Chondrocyte (in vitro differentiated cells): ENCODE results near the gene PACS2. TPM values are rescaled to one million over a fixed set of nuclear protein-coding genes. Genes with fewer than 3 reads are reported as not detected.

Experiments used
- DNase-seq: peaks from one replicate; pipeline ENCODE4 v3.0.0; 2021; ENCODE audit warnings: mixed read lengths, low spot score
- H3K27ac Mint-ChIP-seq: one replicate; pipeline ENCODE4 v1.8.0; 2021; ENCODE audit warnings: mild to moderate bottlenecking, moderate library complexity, mixed read lengths; ENCODE audit not compliant: unreplicated experiment
- H3K27me3 Mint-ChIP-seq: 2 replicates; pipeline ENCODE4 v1.8.0; 2021; ENCODE audit warnings: low read depth, mixed read lengths
- H3K36me3 Mint-ChIP-seq: 2 replicates; pipeline ENCODE4 v1.8.0; 2021; ENCODE audit warnings: low read depth, mixed read lengths
- H3K4me1 Mint-ChIP-seq: 2 replicates; pipeline ENCODE4 v1.8.0; 2021; ENCODE audit warnings: low read depth, mild to moderate bottlenecking, mixed read lengths
- H3K4me3 Mint-ChIP-seq: one replicate; pipeline ENCODE4 v1.8.0; 2021; ENCODE audit warnings: mild to moderate bottlenecking, moderate library complexity, mixed read lengths; ENCODE audit not compliant: unreplicated experiment
- H3K9me3 Mint-ChIP-seq: 2 replicates; pipeline ENCODE4 v1.8.0; 2021; ENCODE audit warnings: low read depth, mixed read lengths
- total RNA-seq: library from RNA; stranded (reverse); gene quantifications from 3 replicates; pipeline ENCODE4 v1.2.1, GENCODE V29; 2021
- TF ChIP-seq, protein P1 (sequence below): fragments of 200-600 bp; sonication (generic); IDR thresholded peaks from 2 replicates; pipeline ENCODE4 v1.5.0; 2021; ENCODE audit warnings: antibody characterized with exemption, mild to moderate bottlenecking, moderate library complexity

PACS2 gene
- total RNA-seq, 1 donor from 2014 or later: 82.6 TPM

DNA sequence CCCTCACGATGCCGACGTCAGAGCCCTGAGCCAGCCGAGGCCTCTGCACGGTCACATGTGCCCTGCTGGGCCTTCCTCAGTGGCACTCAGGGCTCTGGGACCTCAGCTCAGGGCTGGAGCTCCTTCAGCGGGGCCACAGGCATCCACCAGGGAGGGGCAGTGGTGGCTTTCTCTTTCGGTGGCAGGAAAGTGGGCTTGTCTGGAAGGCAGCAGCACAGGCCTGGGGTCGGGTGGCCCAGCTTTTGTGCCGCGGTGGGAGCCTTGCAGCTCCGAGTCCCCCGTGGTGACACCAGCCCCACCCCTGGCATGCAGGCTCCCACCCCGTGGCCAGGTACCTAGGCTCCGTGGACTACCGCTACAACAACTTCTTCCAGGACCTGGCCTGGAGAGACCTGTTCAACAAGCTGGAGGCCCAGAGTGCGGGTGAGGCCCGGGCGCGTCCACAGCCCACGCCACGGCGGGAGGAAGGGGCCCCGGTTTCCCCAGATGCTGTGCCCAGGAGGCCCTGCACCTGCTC is 69.6 kb downstream of the PACS2 start:
- Mint-ChIP-seq H3K27ac (no peak overlapping the region), H3K36me3 (peaks cover 7% of the 10 kb centered on the region), H3K9me3 (no peaks in the 10 kb centered on the region), H3K4me3 (no peak overlapping the region), H3K4me1 (no peaks in the 10 kb centered on the region), H3K27me3 (no peaks in the 10 kb centered on the region)
- DNase-seq: no peak
- TF ChIP-seq, protein P1, sequence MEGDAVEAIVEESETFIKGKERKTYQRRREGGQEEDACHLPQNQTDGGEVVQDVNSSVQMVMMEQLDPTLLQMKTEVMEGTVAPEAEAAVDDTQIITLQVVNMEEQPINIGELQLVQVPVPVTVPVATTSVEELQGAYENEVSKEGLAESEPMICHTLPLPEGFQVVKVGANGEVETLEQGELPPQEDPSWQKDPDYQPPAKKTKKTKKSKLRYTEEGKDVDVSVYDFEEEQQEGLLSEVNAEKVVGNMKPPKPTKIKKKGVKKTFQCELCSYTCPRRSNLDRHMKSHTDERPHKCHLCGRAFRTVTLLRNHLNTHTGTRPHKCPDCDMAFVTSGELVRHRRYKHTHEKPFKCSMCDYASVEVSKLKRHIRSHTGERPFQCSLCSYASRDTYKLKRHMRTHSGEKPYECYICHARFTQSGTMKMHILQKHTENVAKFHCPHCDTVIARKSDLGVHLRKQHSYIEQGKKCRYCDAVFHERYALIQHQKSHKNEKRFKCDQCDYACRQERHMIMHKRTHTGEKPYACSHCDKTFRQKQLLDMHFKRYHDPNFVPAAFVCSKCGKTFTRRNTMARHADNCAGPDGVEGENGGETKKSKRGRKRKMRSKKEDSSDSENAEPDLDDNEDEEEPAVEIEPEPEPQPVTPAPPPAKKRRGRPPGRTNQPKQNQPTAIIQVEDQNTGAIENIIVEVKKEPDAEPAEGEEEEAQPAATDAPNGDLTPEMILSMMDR: no peak

DNA sequence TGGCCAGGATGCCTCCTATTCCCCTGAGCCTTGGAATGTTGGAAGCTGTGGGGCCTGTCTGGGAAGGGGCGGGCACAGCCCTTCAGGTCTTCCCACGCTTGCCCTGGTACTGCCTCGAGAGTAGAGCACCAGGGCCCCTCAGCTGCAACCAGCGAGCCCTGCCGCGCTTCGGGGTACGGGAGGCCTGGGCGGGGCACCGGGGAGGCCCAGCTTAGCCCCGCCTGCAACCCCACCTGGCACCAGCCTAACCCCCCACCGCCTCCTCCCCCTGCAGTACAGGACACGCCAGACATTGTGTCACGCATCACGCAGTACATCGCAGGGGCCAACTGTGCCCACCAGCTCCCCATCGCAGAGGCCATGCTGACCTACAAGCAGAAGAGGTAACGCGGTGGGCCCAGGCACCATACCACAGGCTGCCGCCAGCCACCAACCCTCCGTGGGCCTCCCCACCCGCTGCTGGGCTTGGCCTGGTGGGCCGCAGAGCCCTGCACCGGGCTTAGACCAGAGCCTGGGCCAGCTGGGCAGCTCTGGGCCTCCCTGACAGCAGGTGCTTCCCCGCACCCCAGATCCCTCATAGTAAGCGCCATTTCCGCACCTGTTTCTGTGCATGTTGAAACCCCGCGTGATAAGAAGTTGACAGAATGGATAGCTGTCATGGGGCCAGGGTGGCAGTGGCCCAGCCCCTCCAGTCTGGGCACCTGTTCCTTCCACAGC is 70.2 kb downstream of the PACS2 start:
- TF ChIP-seq, protein P1: no peak
- Mint-ChIP-seq H3K27me3 (no peaks in the 10 kb centered on the region), H3K9me3 (no peaks in the 10 kb centered on the region), H3K4me1 (no peaks in the 10 kb centered on the region), H3K4me3 (no peak overlapping the region), H3K36me3 (peaks cover 7% of the 10 kb centered on the region), H3K27ac (no peak overlapping the region)
- no peak for DNase-seq

DNA sequence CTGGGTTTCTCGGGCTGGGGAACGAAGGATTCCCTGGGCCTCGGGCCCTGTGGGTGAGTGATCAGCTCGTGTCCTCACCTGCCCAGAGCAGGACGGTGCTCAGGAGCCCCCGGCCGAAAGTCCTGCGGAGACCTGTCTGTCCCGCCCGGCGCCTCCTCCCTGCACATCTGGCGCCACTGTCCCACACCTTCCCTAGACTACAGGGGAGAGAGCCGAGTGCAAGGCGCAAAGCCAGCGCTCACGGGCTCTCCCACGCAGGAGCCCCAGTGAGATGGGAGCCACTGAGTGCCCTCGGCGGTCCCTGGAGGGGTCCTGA is 70.7 kb downstream of the PACS2 start:
- no peak overlapping the region for H3K27ac Mint-ChIP-seq
- no peak overlapping the region for H3K4me3 Mint-ChIP-seq
- DNase-seq: no peak
- no peaks in the 10 kb centered on the region for H3K4me1 Mint-ChIP-seq
- no peaks in the 10 kb centered on the region for H3K27me3 Mint-ChIP-seq
- peaks cover 7% of the 10 kb centered on the region for H3K36me3 Mint-ChIP-seq
- TF ChIP-seq, protein P1: no peak
- no peaks in the 10 kb centered on the region for H3K9me3 Mint-ChIP-seq

DNA sequence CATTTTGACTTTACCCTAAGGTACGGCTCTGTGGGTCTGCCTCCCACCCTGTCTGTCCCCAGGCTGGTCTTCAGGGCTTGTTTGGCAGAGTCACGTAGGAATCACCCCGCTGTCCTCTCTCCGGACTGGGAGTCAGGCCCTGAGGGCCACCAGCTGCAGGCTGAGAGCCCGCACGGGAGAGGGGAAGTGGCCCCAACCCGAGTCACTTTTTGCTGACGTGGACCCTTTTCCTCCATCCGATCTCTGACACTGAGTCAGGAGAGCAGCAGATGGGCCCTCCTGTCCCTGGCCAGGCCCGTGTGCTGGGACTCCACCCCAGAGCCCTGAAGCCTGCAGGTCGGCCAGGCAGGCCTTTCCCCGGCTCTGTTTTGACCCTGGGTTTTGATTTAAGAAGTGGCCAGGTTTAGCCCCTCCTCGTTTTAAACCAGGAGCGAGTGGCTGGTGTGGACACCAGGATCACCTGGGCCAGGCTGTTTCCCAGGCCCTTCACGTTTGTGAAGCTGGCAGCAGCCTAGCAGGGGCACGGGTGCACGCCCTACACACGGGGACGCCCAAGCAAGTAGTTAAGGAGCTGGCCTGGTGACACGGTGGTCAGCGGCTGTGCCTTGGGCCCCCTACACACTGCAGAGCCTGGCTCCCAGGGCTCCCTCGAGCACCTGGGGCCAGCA is 71.3 kb downstream of the PACS2 start:
- TF ChIP-seq, protein P1: no peak
- Mint-ChIP-seq H3K36me3 (peaks cover 7% of the 10 kb centered on the region), H3K27ac (no peak overlapping the region), H3K4me3 (no peak overlapping the region), H3K27me3 (no peaks in the 10 kb centered on the region), H3K9me3 (no peaks in the 10 kb centered on the region), H3K4me1 (no peaks in the 10 kb centered on the region)
- DNase-seq: no peak

DNA sequence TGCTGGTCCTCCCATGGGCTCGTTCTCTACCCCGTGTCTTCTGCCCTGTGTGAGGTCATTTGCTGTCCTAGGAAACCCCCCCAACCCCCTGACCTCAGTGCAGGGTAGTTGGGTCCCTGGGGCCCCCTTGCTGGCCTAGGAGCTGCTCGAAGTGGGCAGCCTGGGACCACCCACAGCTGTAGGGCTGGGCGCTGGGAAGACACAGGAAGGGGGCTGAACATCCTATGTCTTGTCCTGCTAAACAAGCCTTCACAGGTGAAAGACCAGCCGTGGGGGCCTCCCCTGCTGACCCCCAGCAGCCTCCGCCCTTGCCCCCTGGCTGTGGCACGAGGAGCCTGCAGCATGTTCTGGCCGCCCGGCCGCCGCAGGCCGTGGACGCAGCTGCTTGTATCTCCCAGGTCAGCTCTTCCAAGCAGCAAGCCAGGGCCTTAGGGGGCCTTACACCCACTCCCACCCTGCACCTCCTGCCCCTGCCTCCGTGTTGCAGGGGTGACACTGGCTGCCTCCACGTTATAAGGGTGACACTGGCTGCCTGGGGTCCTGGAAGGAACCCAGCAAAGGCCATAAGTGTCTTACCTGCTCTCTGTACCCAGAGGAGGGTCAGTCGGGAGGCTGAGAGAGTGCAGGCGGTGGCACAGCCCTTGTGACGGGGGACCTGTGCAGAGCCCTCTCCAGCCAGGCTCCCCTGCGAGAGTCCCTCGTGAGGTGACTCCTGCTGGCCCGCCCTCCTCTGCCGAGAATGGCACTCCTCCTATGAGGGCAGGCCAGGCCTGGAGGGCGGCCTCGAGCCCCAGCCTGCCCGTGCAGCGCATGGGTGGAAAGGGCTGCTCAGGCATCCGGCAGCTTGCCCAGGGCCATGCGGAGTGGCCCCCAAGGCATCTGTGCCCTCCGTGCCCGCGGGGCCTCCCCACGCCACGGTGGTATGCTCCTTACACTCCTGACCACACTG is 72.3 kb downstream of the PACS2 start:
- TF ChIP-seq, protein P1: no peak
- DNase-seq: peak; percentile 92
- H3K9me3 Mint-ChIP-seq: no peaks in the 10 kb centered on the region

More for the DNA sequence above, 72.3 kb downstream of the PACS2 start:
- no peaks in the 10 kb centered on the region for H3K27me3 Mint-ChIP-seq
- peaks cover 10% of the 10 kb centered on the region for H3K36me3 Mint-ChIP-seq
- no peaks in the 10 kb centered on the region for H3K4me1 Mint-ChIP-seq
- H3K4me3 Mint-ChIP-seq: no peak overlapping the region
- no peak overlapping the region for H3K27ac Mint-ChIP-seq
